D721Med (cell line): ENCODE measurements around the gene PSMD13.

Source experiments
- DNase-seq: peaks from one replicate; pipeline ENCODE4 v3.0.0; 2011; ENCODE audit warnings: low spot score; ENCODE audit not compliant: insufficient read length
- FAIRE-seq: peaks from 2 replicates; lab custom pipeline; 2011; peaks lifted over from hg19 to GRCh38; lab: Jason Lieb, UNC
- TF ChIP-seq, protein P1 (sequence below): IDR thresholded peaks from 2 replicates; pipeline ENCODE4 v1.5.1; 2012; ENCODE audit warnings: mild to moderate bottlenecking, control low read depth; ENCODE audit not compliant: insufficient read depth; ENCODE audit errors: missing control alignments

Gene PSMD13

DNA sequence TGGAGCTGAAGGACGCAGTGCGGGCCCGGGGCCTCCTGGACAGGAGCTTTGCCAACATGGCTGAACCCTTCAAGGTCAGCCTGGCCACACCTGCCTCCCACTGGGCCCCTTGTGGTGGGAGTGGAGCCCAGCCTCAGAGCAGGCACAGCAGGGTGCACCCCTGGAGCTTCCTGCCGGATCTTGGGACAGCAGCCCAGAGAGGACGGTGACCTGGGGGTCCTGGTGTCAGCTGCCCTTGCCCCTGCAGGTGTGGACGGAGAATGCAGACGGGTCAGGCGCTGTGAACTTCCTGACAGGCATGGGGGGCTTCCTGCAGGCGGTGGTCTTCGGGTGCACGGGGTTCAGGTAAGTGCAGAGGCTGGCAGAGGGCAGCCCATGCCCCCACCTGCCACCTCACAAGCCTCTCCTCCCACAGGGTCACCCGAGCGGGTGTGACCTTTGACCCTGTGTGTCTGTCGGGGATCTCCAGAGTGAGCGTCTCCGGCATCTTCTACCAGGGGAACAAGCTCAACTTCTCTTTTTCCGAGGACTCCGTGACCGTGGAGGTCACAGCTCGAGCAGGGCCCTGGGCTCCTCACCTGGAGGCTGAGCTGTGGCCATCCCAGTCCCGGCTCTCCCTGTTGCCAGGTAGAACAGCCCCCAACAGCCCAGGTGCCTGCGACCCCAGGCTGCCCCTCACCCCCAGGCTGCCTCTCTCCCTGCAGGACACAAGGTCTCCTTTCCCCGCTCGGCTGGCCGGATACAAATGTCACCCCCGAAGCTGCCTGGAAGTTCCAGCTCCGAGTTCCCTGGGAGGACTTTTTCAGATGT, 57.3 kb downstream of the PSMD13 start:
- no peak for FAIRE-seq
- no peak for DNase-seq
- TF ChIP-seq, protein P1, sequence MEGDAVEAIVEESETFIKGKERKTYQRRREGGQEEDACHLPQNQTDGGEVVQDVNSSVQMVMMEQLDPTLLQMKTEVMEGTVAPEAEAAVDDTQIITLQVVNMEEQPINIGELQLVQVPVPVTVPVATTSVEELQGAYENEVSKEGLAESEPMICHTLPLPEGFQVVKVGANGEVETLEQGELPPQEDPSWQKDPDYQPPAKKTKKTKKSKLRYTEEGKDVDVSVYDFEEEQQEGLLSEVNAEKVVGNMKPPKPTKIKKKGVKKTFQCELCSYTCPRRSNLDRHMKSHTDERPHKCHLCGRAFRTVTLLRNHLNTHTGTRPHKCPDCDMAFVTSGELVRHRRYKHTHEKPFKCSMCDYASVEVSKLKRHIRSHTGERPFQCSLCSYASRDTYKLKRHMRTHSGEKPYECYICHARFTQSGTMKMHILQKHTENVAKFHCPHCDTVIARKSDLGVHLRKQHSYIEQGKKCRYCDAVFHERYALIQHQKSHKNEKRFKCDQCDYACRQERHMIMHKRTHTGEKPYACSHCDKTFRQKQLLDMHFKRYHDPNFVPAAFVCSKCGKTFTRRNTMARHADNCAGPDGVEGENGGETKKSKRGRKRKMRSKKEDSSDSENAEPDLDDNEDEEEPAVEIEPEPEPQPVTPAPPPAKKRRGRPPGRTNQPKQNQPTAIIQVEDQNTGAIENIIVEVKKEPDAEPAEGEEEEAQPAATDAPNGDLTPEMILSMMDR = no peak

- DNase-seq (no peak), FAIRE-seq (no peak)
- TF ChIP-seq, protein P1 = no peak
Measured at GRCh38 chr11:294780-295179, 58.0 kb downstream of the PSMD13 start.

DNA sequence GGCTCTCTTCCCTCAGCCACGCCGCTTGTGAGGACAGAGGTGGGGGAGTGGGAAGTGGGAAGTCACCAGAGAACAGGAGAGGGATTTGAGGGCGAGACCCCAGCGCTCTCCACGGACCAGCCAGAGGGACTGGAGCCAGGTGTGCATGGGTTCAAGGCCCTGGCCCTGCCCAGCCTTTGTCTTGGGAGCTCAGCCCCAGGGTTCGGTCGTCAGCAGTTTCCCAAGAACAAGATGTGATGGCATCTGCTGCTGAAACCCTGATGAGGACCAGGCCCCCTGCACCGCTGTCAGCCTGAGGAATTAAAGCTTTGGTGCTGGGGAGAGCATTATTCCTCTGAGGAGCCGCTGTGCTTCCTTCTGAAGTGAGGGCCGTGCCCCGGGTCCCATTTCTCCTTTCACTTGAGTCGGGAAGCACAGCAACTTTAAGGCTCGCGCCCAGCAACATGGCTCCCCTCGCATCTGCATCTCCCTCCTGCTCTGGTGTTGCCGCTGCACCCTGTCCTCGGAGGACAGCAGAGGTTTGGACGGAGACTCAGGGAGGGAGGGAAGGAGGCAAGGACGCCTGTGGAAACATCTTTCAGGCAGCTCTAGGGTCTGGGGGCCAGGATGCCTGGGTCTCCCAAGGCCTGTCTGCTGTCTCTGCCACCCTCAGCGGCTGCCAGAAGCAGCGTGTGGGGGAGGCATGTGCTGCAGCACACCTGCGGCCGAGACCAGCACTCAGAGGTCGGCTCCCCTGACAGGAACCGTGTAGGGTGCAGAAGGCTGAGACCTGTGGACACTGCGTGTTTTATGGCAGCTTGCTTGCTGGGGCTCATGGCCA, 58.8 kb downstream of the PSMD13 start:
- DNase-seq = no peak
- FAIRE-seq = no peak
- TF ChIP-seq, protein P1 = no peak

- DNase-seq (no peak), FAIRE-seq (no peak)
Measured at GRCh38 chr11:296171-297050, 59.6 kb downstream of the PSMD13 start.

DNA sequence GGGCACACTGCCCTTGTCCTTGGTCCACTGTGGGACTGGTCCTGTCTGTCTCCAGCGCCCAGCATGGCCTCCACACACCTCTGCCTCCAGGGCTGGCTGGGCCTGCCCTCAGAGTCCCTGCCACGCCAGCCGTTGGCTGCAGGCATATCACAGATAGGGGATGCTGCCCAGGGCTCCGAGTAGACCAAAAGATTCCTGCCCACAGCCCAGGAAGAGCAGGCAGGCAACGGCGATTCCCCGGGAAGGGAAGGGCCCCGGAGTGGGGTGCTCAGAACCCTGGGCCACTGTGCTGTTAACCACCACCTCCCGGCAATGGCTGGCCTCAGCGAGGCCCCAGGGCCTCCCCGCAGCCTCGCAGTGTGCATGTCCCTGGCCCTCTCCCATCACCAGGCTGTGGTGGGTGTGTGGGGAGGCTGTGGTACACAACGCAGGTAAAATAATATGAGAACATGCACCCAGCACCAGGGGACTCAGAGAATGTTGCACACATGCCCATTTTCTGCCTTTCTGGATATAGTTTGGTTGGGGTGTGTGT, 60.3 kb downstream of the PSMD13 start:
- FAIRE-seq (no peak), DNase-seq (no peak)
- TF ChIP-seq, protein P1 = no peak

More at GRCh38 chr11:296171-297050, 59.6 kb downstream of the PSMD13 start:
- TF ChIP-seq, protein P1 = no peak

DNA sequence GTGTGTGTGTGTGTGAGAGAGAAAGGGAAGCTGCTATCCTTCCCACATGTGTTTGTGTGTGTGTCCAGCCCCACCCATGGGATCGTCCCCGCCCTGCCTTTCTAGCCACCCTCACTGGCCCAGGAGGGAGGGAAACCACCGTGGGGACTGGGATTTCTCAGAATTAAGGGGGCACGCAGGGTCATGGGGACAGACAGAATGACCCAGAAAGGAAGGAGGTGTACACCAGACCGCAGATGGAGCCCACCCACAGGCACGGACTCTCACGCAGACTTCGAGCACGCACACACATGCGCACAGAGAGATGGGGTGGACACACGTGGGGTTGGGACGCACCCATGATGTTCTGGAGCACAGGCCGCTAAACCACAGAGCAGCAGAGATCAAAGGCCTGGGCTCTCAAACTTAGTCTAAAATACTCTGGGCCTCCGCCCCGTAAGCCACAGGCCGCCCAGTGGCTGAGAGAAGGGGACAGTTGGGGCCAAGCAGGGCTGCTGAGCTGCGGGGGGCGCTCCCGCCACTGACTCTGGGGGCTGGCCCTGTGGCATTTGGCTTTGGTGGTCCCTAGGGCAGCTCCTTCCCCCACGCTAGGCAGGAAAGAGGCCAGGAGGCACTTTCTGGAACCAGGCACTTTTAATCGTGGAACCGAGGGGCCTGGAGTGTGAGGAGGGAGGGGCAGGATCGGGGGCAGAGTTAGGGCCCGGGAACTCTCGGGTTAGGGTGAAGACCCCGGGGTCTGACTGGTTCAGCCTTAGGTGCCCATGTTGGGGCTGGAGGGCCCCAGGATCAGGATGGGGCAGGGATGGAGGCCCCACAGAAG, 61.0 kb downstream of the PSMD13 start:
- no peak for FAIRE-seq

More for the DNA sequence above, 61.0 kb downstream of the PSMD13 start:
- DNase-seq = no peak
- TF ChIP-seq, protein P1 = no peak
